A673 (cell line): ENCODE measurements around the gene AKR1C8. TPM values are rescaled to one million over a fixed set of nuclear protein-coding genes. Genes with fewer than 3 reads are reported as not detected.

Experiments
- BruUV-seq: library from RNA; stranded (reverse); fragments of 400-500 nt; replicated peaks from 2 replicates; lab custom pipeline; 2021; lab: Mats Ljungman, UMichigan
- CTCF ChIA-PET: fragments of 300-600 bp; sonication (Branson Sonifier 250); formaldehyde crosslinking; loops from one replicate; lab custom pipeline; 2022; ENCODE audit warnings: antibody characterized with exemption; lab: Charles Lee
- POLR2A ChIA-PET: fragments of 300-600 bp; sonication (Branson Sonifier 250); formaldehyde crosslinking; loops from one replicate; lab custom pipeline; 2022; ENCODE audit warnings: antibody characterized with exemption; ENCODE audit not compliant: low non-redundant PET; lab: Charles Lee
- DNase-seq: peaks from one replicate; pipeline ENCODE4 v3.0.0-alpha.2; 2015; ENCODE audit warnings: low spot score
- H3K27ac ChIP-seq: fragments of 200-600 bp; sonication (generic); 2 replicates; pipeline ENCODE4 v1.5.1; 2016; ENCODE audit warnings: mixed run types, low read depth, mild to moderate bottlenecking, mixed read lengths, antibody characterized with exemption, low read length; ENCODE audit not compliant: poor library complexity, severe bottlenecking
- H3K27me3 ChIP-seq: fragments of 200-600 bp; sonication (generic); replicated peaks from 2 replicates; pipeline ENCODE4 v1.6.1; 2017; ENCODE audit warnings: mixed run types, low read depth, mild to moderate bottlenecking, mixed read lengths, antibody characterized with exemption, low read length; ENCODE audit not compliant: insufficient read depth, poor library complexity
- H3K36me3 ChIP-seq: fragments of 200-600 bp; sonication (generic); 2 replicates; pipeline ENCODE4 v1.6.1; 2016; ENCODE audit warnings: mixed run types, mild to moderate bottlenecking, mixed read lengths, antibody characterized with exemption, low read length; ENCODE audit not compliant: insufficient read depth, poor library complexity, severe bottlenecking
- H3K4me1 ChIP-seq: fragments of 200-600 bp; sonication (generic); 2 replicates; pipeline ENCODE4 v1.6.1; 2017; ENCODE audit warnings: mixed run types, mild to moderate bottlenecking, mixed read lengths, antibody characterized with exemption, low read length; ENCODE audit not compliant: insufficient read depth, poor library complexity, severe bottlenecking
- H3K4me3 ChIP-seq: fragments of 200-600 bp; sonication (generic); 2 replicates; pipeline ENCODE4 v1.5.1; 2016; ENCODE audit warnings: low read depth, mixed run types, mild to moderate bottlenecking, mixed read lengths, low read length; ENCODE audit not compliant: poor library complexity, severe bottlenecking
- H3K9me3 ChIP-seq: fragments of 200-600 bp; sonication (generic); 2 replicates; pipeline ENCODE4 v1.6.1; 2016; ENCODE audit warnings: mixed run types, low read depth, mild to moderate bottlenecking, mixed read lengths, antibody characterized with exemption, low read length; ENCODE audit not compliant: poor library complexity, severe bottlenecking
- CTCF ChIP-seq: fragments of 300-800, 200-600 bp; sonication (generic); conservative IDR thresholded peaks from 2 replicates; pipeline ENCODE4 v1.5.1; 2017; ENCODE audit warnings: low read depth, mild to moderate bottlenecking, antibody characterized with exemption, low read length, moderate library complexity, mixed read lengths
- EZH2 ChIP-seq: fragments of 200-600 bp; sonication (generic); IDR thresholded peaks from 2 replicates; pipeline ENCODE4 v1.6.1; 2017; ENCODE audit warnings: borderline replicate concordance, low read depth, mild to moderate bottlenecking, mixed read lengths, antibody characterized with exemption, low read length; ENCODE audit not compliant: poor library complexity, severe bottlenecking
- intact Hi-C: fragments of 100-400 bp; cut with micrococcal nuclease; formaldehyde crosslinking; loops from one replicate; pipeline ENCODE4 v1.10.0; 2022; ENCODE audit not compliant: unreplicated experiment
- total RNA-seq: library from RNA; stranded (reverse); gene quantifications from 2 replicates; pipeline ENCODE4 v1.2.3, GENCODE V29; 2021

Gene AKR1C8
- total RNA-seq, 1 experiment from 2014 or later = 0.58 TPM

GRCh38 chr10:5107860-5108526 lies 77.0 kb downstream of the AKR1C8 start:
- ChIA-PET CTCF (no interaction called here), POLR2A (no interaction called here)
- H3K27me3 ChIP-seq = no peaks in the 10 kb centered on the region
- H3K4me1 ChIP-seq = no peaks in the 10 kb centered on the region
- H3K9me3 ChIP-seq = peaks cover 8% of the 10 kb centered on the region
- intact Hi-C loops = no loop called here
- no peak for DNase-seq
- no peak overlapping the region for H3K4me3 ChIP-seq
- BruUV-seq = no TSS peak
- TF ChIP-seq CTCF = no peak
- no peak for TF ChIP-seq EZH2
- H3K27ac ChIP-seq = no peak overlapping the region
- H3K36me3 ChIP-seq = peaks cover 66% of the 10 kb centered on the region

- Histone ChIP-seq H3K27me3 (no peaks in the 10 kb centered on the region), H3K4me1 (no peaks in the 10 kb centered on the region), H3K9me3 (peaks cover 8% of the 10 kb centered on the region), H3K36me3 (peaks cover 79% of the 10 kb centered on the region), H3K27ac (no peak overlapping the region), H3K4me3 (no peak overlapping the region)
- BruUV-seq = no TSS peak
- ChIA-PET POLR2A (no interaction called here), CTCF (no interaction called here)
- intact Hi-C loops = no loop called here
- DNase-seq = no peak
- no peak for TF ChIP-seq EZH2
- TF ChIP-seq CTCF = no peak
Observed at GRCh38 chr10:5106553-5106952, 78.4 kb downstream of the AKR1C8 start.

GRCh38 chr10:5105626-5106025 lies 79.3 kb downstream of the AKR1C8 start:
- POLR2A ChIA-PET = no interaction called here
- intact Hi-C loops = no loop called here
- Histone ChIP-seq H3K4me1 (no peaks in the 10 kb centered on the region), H3K27ac (no peak overlapping the region), H3K4me3 (no peak overlapping the region), H3K9me3 (peaks cover 8% of the 10 kb centered on the region), H3K27me3 (no peaks in the 10 kb centered on the region), H3K36me3 (peaks cover 89% of the 10 kb centered on the region)
- no peak for TF ChIP-seq EZH2
- no peak for TF ChIP-seq CTCF
- CTCF ChIA-PET = no interaction called here
- no TSS peak for BruUV-seq
- DNase-seq = no peak

Other genes starting within 250 kb of the AKR1C8 start
- 9.8 and 10.2 TPM in 2 replicates for gene AKR1C1, start 221.7 kb downstream of the AKR1C8 start, total RNA-seq
- gene AKR1C2, start 181.3 kb downstream of the AKR1C8 start, total RNA-seq = 16.2 and 23.5 TPM in 2 replicates
- 618 and 627 TPM in 2 replicates for gene AKR1C3, start 90.7 kb downstream of the AKR1C8 start, total RNA-seq
- not detected in 2 replicates for gene AKR1C4, start 11.7 kb upstream of the AKR1C8 start, total RNA-seq
- gene UCN3, start 179.8 kb upstream of the AKR1C8 start, total RNA-seq = not detected in 2 replicates
- 0.19 TPM in 1 of 2 replicates, not detected in the other for gene TUBAL3, start 219.7 kb upstream of the AKR1C8 start, total RNA-seq
- gene NET1, start 227.4 kb upstream of the AKR1C8 start, total RNA-seq = 64.3 and 71.4 TPM in 2 replicates